Measurements from ENCODE around the gene AMZ2.
A peak's percentile ranks its signal among the peaks of the same experiment; 100 is the strongest.
"Not testable (repeated sequence)": the region's sequence is repeated elsewhere in the genome, so short reads cannot be mapped to it uniquely, and the experiment has no call there.

AMZ2 gene

DNA sequence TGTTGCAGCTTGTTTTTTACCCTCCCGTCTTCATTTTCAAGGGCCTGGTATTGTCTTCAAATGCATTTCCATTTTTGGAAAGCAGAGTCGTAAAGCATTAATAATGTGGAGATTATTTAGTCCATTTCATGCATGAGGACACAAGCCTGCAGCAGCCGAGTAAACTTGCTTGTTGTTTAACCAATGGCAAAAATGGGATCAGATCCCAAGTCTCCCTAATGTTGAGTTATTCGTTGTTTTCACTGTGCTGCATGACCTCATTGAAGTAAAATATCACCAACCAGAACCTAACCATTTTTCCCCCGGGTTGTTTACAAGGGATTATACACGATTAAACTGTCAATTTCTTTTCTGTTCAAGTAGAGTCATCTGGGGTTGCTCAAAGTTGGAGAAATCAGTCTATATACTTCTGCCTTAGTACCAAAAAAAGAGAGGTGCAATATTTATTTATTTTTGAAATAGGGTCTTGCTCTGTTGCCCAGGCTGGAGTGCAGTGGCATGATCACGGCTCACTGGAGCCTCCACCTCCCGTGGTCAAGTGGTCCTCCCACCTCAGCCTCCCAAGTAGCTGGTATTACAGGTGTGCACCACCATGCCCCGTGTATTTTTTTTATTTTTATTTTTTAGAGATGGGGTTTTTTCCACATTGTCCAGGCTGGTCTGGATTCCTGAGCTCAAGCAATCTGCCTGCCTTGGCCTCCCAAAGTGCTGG lies 12.4 kb downstream of the AMZ2 start:
- DNase-seq (ENCODE audit: low read depth) = no peak
- H3K4me3 ChIP-seq (ENCODE audit: control insufficient read depth, low read depth, low read length) = no peak overlapping the region

DNA sequence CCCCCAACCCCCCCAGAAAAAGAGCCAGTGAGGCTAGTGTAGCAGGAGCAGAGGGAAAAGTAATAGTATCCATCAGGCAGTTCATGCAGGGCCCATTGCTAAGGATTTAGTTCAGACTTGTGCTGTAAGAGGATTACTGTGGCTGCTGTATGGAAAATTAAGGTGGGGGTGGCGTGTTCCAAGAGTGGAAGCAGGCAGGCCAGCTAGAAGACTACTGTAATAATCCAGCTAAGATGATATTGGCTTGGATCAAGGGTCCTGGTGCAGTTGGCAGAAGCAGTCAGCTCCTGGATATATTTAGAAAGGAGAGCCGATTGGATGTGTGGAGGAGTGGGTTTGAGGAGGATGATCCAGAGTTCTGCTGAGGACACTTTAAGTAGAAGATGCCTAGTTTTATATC lies 14.6 kb downstream of the AMZ2 start:
- not testable (repeated sequence) for DNase-seq (ENCODE audit: low read depth); H3K4me3 ChIP-seq (ENCODE audit: control insufficient read depth, low read depth, low read length)

More for the DNA sequence above, 12.4 kb downstream of the AMZ2 start:
- TF ChIP-seq, protein P1, sequence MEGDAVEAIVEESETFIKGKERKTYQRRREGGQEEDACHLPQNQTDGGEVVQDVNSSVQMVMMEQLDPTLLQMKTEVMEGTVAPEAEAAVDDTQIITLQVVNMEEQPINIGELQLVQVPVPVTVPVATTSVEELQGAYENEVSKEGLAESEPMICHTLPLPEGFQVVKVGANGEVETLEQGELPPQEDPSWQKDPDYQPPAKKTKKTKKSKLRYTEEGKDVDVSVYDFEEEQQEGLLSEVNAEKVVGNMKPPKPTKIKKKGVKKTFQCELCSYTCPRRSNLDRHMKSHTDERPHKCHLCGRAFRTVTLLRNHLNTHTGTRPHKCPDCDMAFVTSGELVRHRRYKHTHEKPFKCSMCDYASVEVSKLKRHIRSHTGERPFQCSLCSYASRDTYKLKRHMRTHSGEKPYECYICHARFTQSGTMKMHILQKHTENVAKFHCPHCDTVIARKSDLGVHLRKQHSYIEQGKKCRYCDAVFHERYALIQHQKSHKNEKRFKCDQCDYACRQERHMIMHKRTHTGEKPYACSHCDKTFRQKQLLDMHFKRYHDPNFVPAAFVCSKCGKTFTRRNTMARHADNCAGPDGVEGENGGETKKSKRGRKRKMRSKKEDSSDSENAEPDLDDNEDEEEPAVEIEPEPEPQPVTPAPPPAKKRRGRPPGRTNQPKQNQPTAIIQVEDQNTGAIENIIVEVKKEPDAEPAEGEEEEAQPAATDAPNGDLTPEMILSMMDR (IDR thresholded peaks at IDR 0.05; ENCODE audit: control insufficient read depth, insufficient read depth, low read depth, low read length, missing control alignments) = no peak

DNA sequence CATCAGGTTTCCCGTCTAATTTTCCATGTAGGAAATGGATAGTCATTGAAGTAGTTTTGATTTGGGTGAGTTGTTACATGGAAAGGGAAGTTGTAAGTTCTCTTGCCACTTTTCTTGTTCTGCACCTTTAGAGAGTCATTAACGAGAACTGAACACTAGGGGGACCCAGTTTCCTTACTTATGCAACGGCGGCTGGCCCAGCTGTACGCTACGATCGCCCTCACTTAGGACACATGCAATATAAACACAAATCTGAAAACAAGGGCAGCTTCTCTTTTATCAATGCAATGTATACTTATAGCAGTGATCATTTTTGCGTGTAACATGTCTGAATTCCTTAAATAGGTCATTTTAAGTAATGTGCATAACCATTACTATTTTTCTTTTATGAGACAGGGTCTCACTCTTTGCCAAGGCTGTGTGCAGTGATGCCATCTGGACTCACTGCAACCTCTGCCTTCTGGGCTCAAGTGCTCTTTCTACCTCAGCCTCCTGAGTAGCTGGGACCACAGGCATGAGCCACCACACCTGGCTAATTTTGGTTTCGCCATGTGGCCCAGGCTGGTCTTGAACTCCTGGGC lies 15.3 kb downstream of the AMZ2 start:
- not testable (repeated sequence) for H3K4me3 ChIP-seq (ENCODE audit: control insufficient read depth, low read depth, low read length); DNase-seq (ENCODE audit: low read depth)
- TF ChIP-seq, protein P1 (IDR thresholded peaks at IDR 0.05; ENCODE audit: control insufficient read depth, insufficient read depth, low read depth, low read length, missing control alignments) = peak; percentile 46

DNA sequence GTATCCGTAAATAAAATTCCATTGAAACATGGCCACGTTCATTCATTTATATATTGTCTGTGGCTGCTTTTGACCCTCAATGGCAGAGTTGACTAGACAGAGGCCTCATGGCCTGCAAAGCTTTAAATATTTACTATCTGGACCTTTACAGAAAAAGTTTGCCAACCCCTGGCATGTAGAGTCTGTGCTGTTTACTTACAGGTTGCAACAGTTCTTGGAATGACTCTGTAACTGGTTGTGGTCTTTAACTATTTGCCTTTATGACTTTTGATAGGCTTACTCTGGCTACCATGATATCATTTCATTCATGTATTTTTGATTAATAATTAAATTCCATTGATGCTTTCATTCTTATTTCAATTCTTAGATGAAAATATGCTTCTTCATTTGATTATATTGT lies 18.0 kb downstream of the AMZ2 start:
- DNase-seq (ENCODE audit: low read depth) = peak; percentile 14

DNA sequence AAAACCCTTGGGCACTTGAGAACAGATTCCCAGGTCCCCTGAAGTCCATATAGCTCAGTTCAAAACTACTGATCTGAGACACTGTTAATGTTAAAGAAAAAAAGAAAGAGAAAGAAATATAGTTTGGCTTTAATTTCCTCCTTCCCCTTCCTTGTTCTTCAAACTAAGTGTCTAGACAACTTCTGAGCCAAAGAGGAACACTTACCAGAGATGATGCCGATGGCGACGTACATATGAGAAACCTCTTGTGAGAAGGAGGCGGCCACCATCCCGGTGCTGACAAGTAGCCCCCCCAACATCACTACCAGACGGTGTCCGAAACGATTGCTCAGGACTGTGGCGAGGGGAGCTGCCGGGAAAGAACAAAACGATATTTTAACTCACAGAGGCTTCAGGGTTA lies 25.9 kb downstream of the AMZ2 start:
- no peak for DNase-seq (ENCODE audit: low read depth)
- TF ChIP-seq, protein P1 (IDR thresholded peaks at IDR 0.05; ENCODE audit: control insufficient read depth, insufficient read depth, low read depth, low read length, missing control alignments) = no peak
- H3K4me3 ChIP-seq (ENCODE audit: control insufficient read depth, low read depth, low read length) = no peak overlapping the region

More for the DNA sequence above, 18.0 kb downstream of the AMZ2 start:
- H3K4me3 ChIP-seq (ENCODE audit: control insufficient read depth, low read depth, low read length) = not testable (repeated sequence)

DNA sequence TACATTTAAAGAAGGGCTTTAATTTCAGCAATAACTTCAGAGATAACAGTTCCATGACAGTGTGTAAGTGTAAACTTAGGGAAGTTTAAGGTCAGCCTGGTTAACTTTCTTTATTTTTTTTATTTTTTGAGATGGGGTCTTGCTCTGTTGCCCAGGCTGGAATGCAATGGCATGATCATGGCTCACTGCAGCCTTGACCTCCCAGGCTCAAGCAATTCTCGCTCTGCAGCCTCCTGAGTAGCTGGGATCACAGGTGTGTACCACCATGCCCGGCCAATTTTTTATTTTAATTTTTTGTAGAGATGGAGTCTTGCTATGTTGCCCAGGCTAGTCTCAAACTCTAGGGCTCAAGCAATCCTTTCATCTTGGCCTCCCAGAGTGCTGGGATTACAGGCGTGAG lies 28.5 kb downstream of the AMZ2 start:
- not testable (repeated sequence) for H3K4me3 ChIP-seq (ENCODE audit: control insufficient read depth, low read depth, low read length); DNase-seq (ENCODE audit: low read depth)

DNA sequence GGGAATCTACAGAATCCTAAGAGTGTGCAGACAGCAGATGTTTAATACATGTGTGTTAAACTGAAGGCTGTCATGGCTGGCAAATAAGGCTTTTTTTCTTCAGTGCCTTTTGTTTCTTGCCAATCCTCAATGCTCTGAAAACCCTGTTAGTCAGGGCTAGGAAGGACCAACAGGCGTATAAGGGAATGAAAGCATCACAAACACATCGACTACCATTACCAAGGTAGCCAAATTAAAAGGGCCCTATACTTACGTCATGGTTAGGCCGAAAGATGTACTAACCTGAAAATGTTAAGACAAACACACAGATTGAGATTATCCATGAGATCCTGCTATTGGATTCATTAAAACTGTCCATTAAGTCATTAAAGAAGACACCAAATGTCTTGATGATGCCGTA lies 30.0 kb downstream of the AMZ2 start:
- no peak overlapping the region for H3K4me3 ChIP-seq (ENCODE audit: control insufficient read depth, low read depth, low read length)
- DNase-seq (ENCODE audit: low read depth) = no peak
- TF ChIP-seq, protein P1 (IDR thresholded peaks at IDR 0.05; ENCODE audit: control insufficient read depth, insufficient read depth, low read depth, low read length, missing control alignments) = no peak

DNA sequence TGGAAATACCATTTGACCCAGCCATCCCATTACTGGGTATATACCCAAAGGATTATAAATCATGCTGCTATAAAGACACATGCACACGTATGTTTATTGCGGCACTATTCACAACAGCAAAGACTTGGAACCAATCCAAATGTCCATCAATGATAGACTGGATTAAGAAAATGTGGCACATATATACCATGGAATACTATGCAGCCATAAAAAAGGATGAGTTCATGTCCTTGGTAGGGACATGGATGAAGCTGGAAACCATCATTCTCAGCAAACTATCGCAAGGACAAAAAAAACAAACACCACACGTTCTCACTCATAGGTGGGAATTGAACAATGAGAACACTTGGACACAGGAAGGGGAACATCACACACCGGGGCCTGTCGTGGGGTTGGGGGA lies 34.1 kb downstream of the AMZ2 start:
- not testable (repeated sequence) for H3K4me3 ChIP-seq (ENCODE audit: control insufficient read depth, low read depth, low read length); DNase-seq (ENCODE audit: low read depth)

DNA sequence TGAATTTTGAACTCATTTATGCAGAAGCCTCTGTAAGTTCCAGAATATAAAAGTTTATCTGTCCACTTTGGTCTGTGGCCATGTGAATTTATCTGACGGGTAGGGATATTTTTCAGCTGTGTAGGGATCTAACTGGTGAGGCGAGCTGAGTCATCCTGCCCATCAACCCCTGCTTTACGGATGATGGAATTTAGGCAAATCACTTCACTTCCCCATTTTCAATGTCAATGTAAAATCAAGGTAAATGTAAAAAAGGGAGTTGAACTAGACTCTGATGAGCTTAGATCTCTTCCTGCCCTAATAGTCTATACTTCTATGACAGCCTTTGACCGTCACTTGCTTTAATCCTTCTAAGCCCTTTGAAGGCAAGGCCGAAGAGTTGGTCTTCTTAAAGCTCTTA lies 40.5 kb downstream of the AMZ2 start:
- DNase-seq (ENCODE audit: low read depth) = no peak
- TF ChIP-seq, protein P1 (IDR thresholded peaks at IDR 0.05; ENCODE audit: control insufficient read depth, insufficient read depth, low read depth, low read length, missing control alignments) = no peak
- H3K4me3 ChIP-seq (ENCODE audit: control insufficient read depth, low read depth, low read length) = no peak overlapping the region
